K562 (cell line): ENCODE results near the gene LRRC25. TPM values are rescaled to one million over a fixed set of nuclear protein-coding genes. Genes with fewer than 3 reads are reported as not detected.

Experiments
- ATF2 ChIP-seq: sonication (generic); formaldehyde crosslinking; IDR thresholded peaks from 2 replicates; pipeline ENCODE4 v1.8.1; 2022; ENCODE audit warnings: missing genetic modification reagents
- HMBOX1 ChIP-seq: sonication (generic); IDR thresholded peaks from 2 replicates; pipeline ENCODE4 v1.6.1; 2016
- KLF1 ChIP-seq: fragments of 450-650 bp; IDR thresholded peaks from 2 replicates; pipeline ENCODE4 v1.6.1; 2016; ENCODE audit warnings: missing genetic modification characterization, missing compliant biosample characterization
- MAZ ChIP-seq, 2 experiments: fragments of 450-650 bp in 1 of 2; sonication (generic) in 1 of 2; formaldehyde crosslinking; IDR thresholded peaks in 1 of 2; conservative IDR thresholded peaks in 1 of 2; 2 replicates each; pipeline versions ENCODE4 v1.4.0 to v1.5.0; 2020; ENCODE audit warnings: mild to moderate bottlenecking in 1 of 2, missing genetic modification reagents in 1 of 2
- PTBP1 ChIP-seq: fragments of 200-400 bp; formaldehyde crosslinking; IDR thresholded peaks from 2 replicates; pipeline ENCODE4 v1.6.1; 2017; ENCODE audit warnings: low read depth, low read length
- PTTG1 ChIP-seq: fragments of 450-650 bp; IDR thresholded peaks from 2 replicates; pipeline ENCODE4 v1.6.1; 2016; ENCODE audit warnings: low read depth, mild to moderate bottlenecking, missing genetic modification characterization, missing compliant biosample characterization
- SIN3A ChIP-seq, 2 experiments: fragments of 150-350 bp in 1 of 2; IDR thresholded peaks; 2 replicates each; pipeline ENCODE4 v1.6.1; 2011 to 2016; ENCODE audit warnings: borderline replicate concordance in 2 of 2, low read depth in 2 of 2, low read length in 2 of 2, mild to moderate bottlenecking in 2 of 2, moderate library complexity in 2 of 2; ENCODE audit not compliant: control insufficient read depth in 1 of 2
- SMARCC2 ChIP-seq: fragments of 450-650 bp; IDR thresholded peaks from 2 replicates; pipeline ENCODE4 v1.6.1; 2017; ENCODE audit warnings: antibody characterized with exemption, moderate library complexity, mild to moderate bottlenecking, low read depth
- SUPT5H ChIP-seq: fragments of 450-650 bp; IDR thresholded peaks from 2 replicates; pipeline ENCODE4 v1.6.1; 2016
- ZNF444 ChIP-seq: fragments of 250-450 bp; sonication (Bioruptor Pico); IDR thresholded peaks from 2 replicates; pipeline ENCODE4 v1.4.0; 2020; ENCODE audit warnings: mild to moderate bottlenecking, moderate library complexity
- polyA plus RNA-seq, 8 experiments: library from polyadenylated mRNA; depleted of rRNA in 4 of 8; stranded (reverse) in 5 of 8; unstranded in 3 of 8; fragments of >200 nt; fragmentation: Nextera tagmentation in 2 of 8; fragmentation: Illumina TruSeq in 1 of 8; extraction: Ambion mirVana in 2 of 8; extraction: Trizol in 1 of 8; gene quantifications; 2 replicates each; pipeline versions ENCODE4 v1.2.1 to v1.2.3, GENCODE V29; 2011 to 2014; ENCODE audit warnings: inconsistent platforms in 1 of 8, missing spikeins in 1 of 8
- total RNA-seq, 7 experiments: library from RNA; depleted of rRNA in 6 of 7; stranded (reverse); fragments of >200 nt in 6 of 7; fragmentation: Illumina TruSeq in 2 of 7; extraction: Trizol in 2 of 7; gene quantifications; 2 replicates each; pipeline versions ENCODE4 v1.2.1 to v1.2.3, GENCODE V29; 2011 to 2021; ENCODE audit warnings: low replicate concordance in 1 of 7

LRRC25 gene
- total and polyA plus RNA-seq, 9 of the 15 experiments (the other 6 are each of a cell fraction or from before 2014, with no cell fraction given): 0.07 to 0.36 (median 0.10) TPM; not detected in 3

- TF ChIP-seq PTTG1 (tag) (no peak), SIN3A (IDR thresholded peaks at IDR 0.05; ENCODE audit: borderline replicate concordance in 2 of 2, control insufficient read depth in 1 of 2, low read depth in 2 of 2, low read length in 2 of 2) (0 out of 4 replicates have a peak, but pooled peaks of 1 of the 2 experiments have one; percentile 5), PTBP1 (no peak), ATF2 (CRISPR knock-in tag) (no peak), HMBOX1 (no peak), MAZ (CRISPR knock-in tag; conservative IDR thresholded peaks at IDR 0.05 in 1 of 2, IDR thresholded peaks at IDR 0.05 in 1 of 2) (no peak), ZNF444 (CRISPR knock-in tag) (no peak), KLF1 (tag) (no peak), SMARCC2 (no peak), SUPT5H (0 out of 2 replicates have a peak, but pooled peaks have one; percentile 63)
- TF ChIP-seq, all 486 proteins: peak for 8
Measured at GRCh38 chr19:18434411-18435175, 37.2 kb upstream of the LRRC25 start (continued).
